LHCN-M2 (cell line): ENCODE results near the gene KCNJ2. TPM values are rescaled to one million over a fixed set of nuclear protein-coding genes. Genes with fewer than 3 reads are reported as not detected.
A peak's percentile ranks its signal among the peaks of the same experiment; 100 is the strongest.

ENCODE experiments used
- DNase-seq: peaks from one replicate; pipeline ENCODE4 v3.0.0-alpha.2; 2012; ENCODE audit warnings: low read depth
- total RNA-seq: library from RNA; depleted of rRNA; stranded (reverse); fragments of >200 nt; gene quantifications from 2 replicates; pipeline ENCODE4 v1.2.3, GENCODE V29; 2014

Gene KCNJ2
- total RNA-seq, 1 experiment from 2014 or later, result 3.6 TPM

GRCh38 chr17:70158591-70158990, 10.7 kb upstream of the KCNJ2 start:
- no peak for DNase-seq

GRCh38 chr17:70159980-70160379, 9.4 kb upstream of the KCNJ2 start:
- DNase-seq, result no peak

- no peak for DNase-seq
Measured at GRCh38 chr17:70161519-70161918, 7.8 kb upstream of the KCNJ2 start.

- DNase-seq, result no peak
Measured at GRCh38 chr17:70165383-70165782, 3.9 kb upstream of the KCNJ2 start.

GRCh38 chr17:70166615-70167014, 2.7 kb upstream of the KCNJ2 start:
- no peak for DNase-seq

GRCh38 chr17:70168044-70168976, 1.0 kb upstream of the KCNJ2 start:
- peak; percentile 76 for DNase-seq

GRCh38 chr17:70169709-70170597, 621 bp downstream of the KCNJ2 start:
- peak; percentile 78 for DNase-seq

- no peak for DNase-seq
Measured at GRCh38 chr17:70171159-70171558, 1.8 kb downstream of the KCNJ2 start.

- DNase-seq, result peak; percentile 26
Measured at GRCh38 chr17:70172449-70172848, 3.1 kb downstream of the KCNJ2 start.

- peak; percentile 44 for DNase-seq
Measured at GRCh38 chr17:70172923-70173322, 3.6 kb downstream of the KCNJ2 start.

- DNase-seq, result no peak
Measured at GRCh38 chr17:70173681-70174080, 4.3 kb downstream of the KCNJ2 start.

- peak; percentile 8 for DNase-seq
Measured at GRCh38 chr17:70181376-70181775, 12.0 kb downstream of the KCNJ2 start.

- peak; percentile 35 for DNase-seq
Measured at GRCh38 chr17:70181866-70182265, 12.5 kb downstream of the KCNJ2 start.

GRCh38 chr17:70183508-70183907, 14.2 kb downstream of the KCNJ2 start:
- no peak for DNase-seq

GRCh38 chr17:70184207-70184606, 14.9 kb downstream of the KCNJ2 start:
- no peak for DNase-seq

- DNase-seq, result peak; percentile 89
Measured at GRCh38 chr17:70184770-70185169, 15.4 kb downstream of the KCNJ2 start.

GRCh38 chr17:70185285-70185684, 16.0 kb downstream of the KCNJ2 start:
- no peak for DNase-seq

GRCh38 chr17:70187383-70187782, 18.1 kb downstream of the KCNJ2 start:
- DNase-seq, result peak; percentile 81

- DNase-seq, result peak; percentile 10
Measured at GRCh38 chr17:70190959-70191805, 21.9 kb downstream of the KCNJ2 start.

GRCh38 chr17:70195091-70195490, 25.8 kb downstream of the KCNJ2 start:
- no peak for DNase-seq

GRCh38 chr17:70201872-70202419, 32.6 kb downstream of the KCNJ2 start:
- DNase-seq, result no peak
